Sigmoid colon (tissue), 7 donors: Measurements from ENCODE around the gene AAR2. TPM values are rescaled to one million over a fixed set of nuclear protein-coding genes. Genes with fewer than 3 reads are reported as not detected.

Source experiments
- DNase-seq: peaks from one replicate; pipeline ENCODE4 v3.0.0-alpha.2; 2019
- H3K27ac ChIP-seq, 4 donors: fragments of 200-600 bp; sonication (generic); one replicate each; pipeline ENCODE4 v1.5.1; 2016 to 2019; ENCODE audit warnings: mild to moderate bottlenecking in 1 of 4
- H3K27me3 ChIP-seq, 3 donors: fragments of 200-600 bp; sonication (generic); one replicate each; pipeline ENCODE4 v1.5.1; 2019; ENCODE audit warnings: mild to moderate bottlenecking in 1 of 3
- H3K36me3 ChIP-seq, 4 donors: fragments of 200-600 bp; sonication (generic); one replicate each; pipeline ENCODE4 v1.5.1; 2016 to 2019
- H3K4me1 ChIP-seq, 4 donors: fragments of 200-600 bp; sonication (generic); one replicate each; pipeline ENCODE4 v1.5.1; 2017 to 2019
- H3K4me3 ChIP-seq, 4 donors: fragments of 200-600 bp; sonication (generic); one replicate each; pipeline ENCODE4 v1.5.1; 2017 to 2019; ENCODE audit warnings: mild to moderate bottlenecking in 2 of 4, moderate library complexity in 1 of 4
- H3K9me3 ChIP-seq, 4 donors: fragments of 200-600 bp in 3 of 4; sonication (generic) in 3 of 4; one replicate each; pipeline versions ENCODE4 v1.5.1 to v1.6.1; 2013 to 2019
- EP300 ChIP-seq, 4 donors: sonication (generic); formaldehyde crosslinking; IDR thresholded peaks; one replicate each; pipeline ENCODE4 v1.6.1; 2017; ENCODE audit warnings: antibody characterized with exemption in 4 of 4
- POLR2A ChIP-seq, 2 donors: fragments of 450-650 bp; IDR thresholded peaks; one replicate each; pipeline ENCODE4 v1.6.1; 2016; ENCODE audit warnings: antibody characterized with exemption in 2 of 2, mild to moderate bottlenecking in 2 of 2, moderate library complexity in 2 of 2
- POLR2AphosphoS5 ChIP-seq, 4 donors: sonication (generic); formaldehyde crosslinking; IDR thresholded peaks; one replicate each; pipeline ENCODE4 v1.6.1; 2017; ENCODE audit warnings: antibody characterized with exemption in 4 of 4
- WGBS, 2 donors: extraction: QIAGEN DNeasy Blood & Tissue Kit; methylation state at CpG; one replicate each; pipeline ENCODE4 v1.1.7; 2013; 5-methylcytosine and 5-hydroxymethylcytosine counted together
- intact Hi-C: fragments of 100-400 bp; cut with DNase I; formaldehyde crosslinking; loops from one replicate; pipeline ENCODE4 v1.15.1; 2023
- polyA plus RNA-seq, 3 donors: library from polyadenylated mRNA; stranded (reverse); fragments of 200-250 nt; gene quantifications; one replicate each; pipeline ENCODE4 v1.2.3, GENCODE V29; 2013
- total RNA-seq, 4 donors: library from RNA; depleted of rRNA; stranded (reverse); fragments of >200 nt; gene quantifications; one replicate each; pipeline ENCODE4 v1.1.0, GENCODE V29; 2016
- TF ChIP-seq, protein P1 (sequence below), 4 experiments: fragments of 450-650 bp in 3 of 4; fragments of 200-600 bp in 1 of 4; IDR thresholded peaks; one replicate each; pipeline ENCODE4 v1.5.1; 2016 to 2019; ENCODE audit warnings: antibody characterized with exemption in 4 of 4, mild to moderate bottlenecking in 3 of 4, moderate library complexity in 2 of 4
- donor health status: healthy with polysubstance abuse.
- donor health status: Bipolar disorder and iron deficiency.
- donor health status: healthy.

The AAR2 gene
- total and polyA plus RNA-seq, 7 donors, result 11.4 to 39.6 (median 26.5) TPM

DNA sequence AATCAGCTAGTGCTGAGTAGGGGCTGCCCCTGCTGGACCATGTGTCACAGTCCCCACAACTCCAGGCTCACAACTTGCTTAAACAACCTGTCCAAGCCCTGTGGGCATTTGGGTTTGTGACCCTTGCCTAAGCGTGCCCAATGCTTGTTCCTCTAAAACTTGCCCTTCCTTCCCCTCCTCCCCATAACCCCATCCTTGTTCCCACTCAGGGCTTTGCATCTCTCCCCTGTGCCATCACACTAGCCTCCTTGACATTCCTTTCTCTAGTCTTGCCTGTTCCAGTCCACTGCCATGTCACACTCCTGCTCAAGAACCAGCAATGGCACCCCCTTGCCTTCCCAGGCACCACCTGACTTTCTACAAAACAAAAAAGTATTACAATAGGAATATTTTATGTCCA lies 67.6 kb downstream of the AAR2 start:
- no peak overlapping the region for H3K4me3 ChIP-seq
- H3K36me3 ChIP-seq, result no peaks in the 10 kb centered on the region
- 62 to 77% methylated on average over 1 of the region's 1 CpG for WGBS, 2 donors
- no peak for DNase-seq
- TF ChIP-seq POLR2AphosphoS5 (IDR thresholded peaks at IDR 0.05) (no peak), POLR2A (IDR thresholded peaks at IDR 0.05) (no peak), EP300 (IDR thresholded peaks at IDR 0.05) (no peak)
- TF ChIP-seq, protein P1, sequence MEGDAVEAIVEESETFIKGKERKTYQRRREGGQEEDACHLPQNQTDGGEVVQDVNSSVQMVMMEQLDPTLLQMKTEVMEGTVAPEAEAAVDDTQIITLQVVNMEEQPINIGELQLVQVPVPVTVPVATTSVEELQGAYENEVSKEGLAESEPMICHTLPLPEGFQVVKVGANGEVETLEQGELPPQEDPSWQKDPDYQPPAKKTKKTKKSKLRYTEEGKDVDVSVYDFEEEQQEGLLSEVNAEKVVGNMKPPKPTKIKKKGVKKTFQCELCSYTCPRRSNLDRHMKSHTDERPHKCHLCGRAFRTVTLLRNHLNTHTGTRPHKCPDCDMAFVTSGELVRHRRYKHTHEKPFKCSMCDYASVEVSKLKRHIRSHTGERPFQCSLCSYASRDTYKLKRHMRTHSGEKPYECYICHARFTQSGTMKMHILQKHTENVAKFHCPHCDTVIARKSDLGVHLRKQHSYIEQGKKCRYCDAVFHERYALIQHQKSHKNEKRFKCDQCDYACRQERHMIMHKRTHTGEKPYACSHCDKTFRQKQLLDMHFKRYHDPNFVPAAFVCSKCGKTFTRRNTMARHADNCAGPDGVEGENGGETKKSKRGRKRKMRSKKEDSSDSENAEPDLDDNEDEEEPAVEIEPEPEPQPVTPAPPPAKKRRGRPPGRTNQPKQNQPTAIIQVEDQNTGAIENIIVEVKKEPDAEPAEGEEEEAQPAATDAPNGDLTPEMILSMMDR (IDR thresholded peaks at IDR 0.05), result no peak
- intact Hi-C loops, result no loop called here
- peaks cover 32 to 99% (median 73%) of the 10 kb centered on the region in 3 donors for H3K27me3 ChIP-seq
- H3K9me3 ChIP-seq, result no peaks in the 10 kb centered on the region
- peaks cover 0 to 19% (median 16%) of the 10 kb centered on the region in 4 donors for H3K4me1 ChIP-seq
- no peak overlapping the region for H3K27ac ChIP-seq

DNA sequence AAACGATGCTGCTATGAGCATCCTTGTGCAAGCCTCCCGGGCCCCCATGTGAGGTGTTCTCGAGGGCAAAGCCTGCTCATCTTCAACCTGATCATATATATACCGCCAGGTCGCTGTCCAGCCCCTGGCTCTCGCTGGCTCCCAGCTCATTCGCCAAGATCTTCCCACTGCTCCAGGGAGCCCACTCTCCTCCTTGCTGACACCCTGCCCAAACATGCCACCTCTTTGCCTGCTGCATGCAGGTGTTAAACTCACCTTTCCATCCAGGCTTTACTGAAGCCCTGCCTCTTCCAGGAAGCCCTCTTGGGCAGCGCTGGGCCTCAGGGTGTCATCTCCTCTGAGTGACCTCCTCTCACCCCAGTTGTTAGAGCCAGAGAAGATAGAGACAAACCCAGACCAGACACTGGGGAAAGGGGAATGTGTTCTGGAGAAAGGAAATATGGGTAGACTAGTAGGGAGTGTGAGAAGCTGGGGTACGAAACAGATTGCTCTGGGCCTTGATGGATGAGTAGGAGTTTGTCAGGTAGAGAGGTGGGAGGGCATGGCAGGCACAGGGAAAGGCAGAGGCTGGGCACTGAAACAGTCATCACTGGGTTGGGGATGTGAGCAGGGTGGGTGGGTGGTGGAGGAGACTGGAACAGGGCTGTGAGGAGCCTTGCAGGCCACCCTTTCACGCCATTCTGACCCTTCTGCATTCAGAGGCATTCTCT lies 68.7 kb downstream of the AAR2 start:
- TF ChIP-seq POLR2AphosphoS5 (IDR thresholded peaks at IDR 0.05) (no peak), EP300 (IDR thresholded peaks at IDR 0.05) (no peak), POLR2A (IDR thresholded peaks at IDR 0.05) (no peak)
- TF ChIP-seq, protein P1 (IDR thresholded peaks at IDR 0.05), result no peak
- no peak overlapping the region for H3K27ac ChIP-seq
- peaks cover 32 to 97% (median 79%) of the 10 kb centered on the region in 3 donors for H3K27me3 ChIP-seq
- DNase-seq, result peak; percentile 29
- no peaks in the 10 kb centered on the region for H3K9me3 ChIP-seq
- WGBS, 2 donors, result 26 to 47% methylated on average over 10 of the region's 10 CpGs
- intact Hi-C loops, result no loop called here
- peaks cover 0 to 19% (median 16%) of the 10 kb centered on the region in 4 donors for H3K4me1 ChIP-seq
- H3K4me3 ChIP-seq, result no peak overlapping the region
- H3K36me3 ChIP-seq, result no peaks in the 10 kb centered on the region

DNA sequence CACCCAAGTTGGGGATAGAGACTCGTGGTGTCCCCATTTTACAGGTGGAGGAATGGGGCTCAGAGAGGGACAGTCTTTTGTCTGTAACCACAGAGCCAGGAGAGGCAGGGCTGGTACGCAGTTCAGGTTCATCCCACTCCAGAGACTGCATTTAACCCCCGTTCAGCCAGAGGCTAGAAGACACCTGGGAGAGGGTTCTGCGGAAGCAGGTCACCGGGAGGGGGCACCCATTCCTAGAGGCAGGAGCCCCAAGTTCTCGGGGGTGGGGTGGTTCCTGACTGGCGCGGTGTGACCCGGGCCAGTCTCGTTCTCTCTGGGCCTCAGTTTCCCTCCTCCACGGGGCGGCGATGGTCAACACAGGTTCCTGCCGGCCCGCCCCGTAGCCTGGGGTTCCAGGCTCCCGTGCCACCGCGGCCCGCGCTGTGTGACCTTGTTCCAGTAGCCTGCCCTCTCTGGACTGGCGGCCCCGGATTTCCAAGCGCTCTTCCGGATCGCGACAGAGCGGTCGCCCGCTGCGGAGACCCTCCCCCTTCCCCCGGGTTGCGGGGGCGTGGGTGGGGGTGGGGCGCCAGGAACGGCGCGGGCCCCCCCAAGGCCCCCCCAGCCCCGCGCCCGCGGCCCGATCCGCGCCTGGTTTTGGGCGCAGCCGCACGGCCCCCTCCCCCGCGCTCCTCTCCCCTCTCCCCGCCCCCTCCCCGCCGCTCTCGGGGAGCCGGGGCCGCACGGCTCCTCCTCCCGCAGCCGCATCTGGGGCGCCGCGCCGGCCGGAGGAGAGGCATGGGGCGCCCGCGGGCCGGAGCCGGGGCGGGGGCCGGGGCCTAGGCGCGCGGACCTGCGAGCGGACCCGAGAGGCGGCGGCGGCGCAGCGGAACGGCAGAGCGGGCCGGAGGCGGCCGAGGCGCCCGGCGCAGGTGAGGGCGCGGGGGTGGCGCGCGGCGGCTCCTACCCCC lies 69.6 kb downstream of the AAR2 start, which contains the start of gene DLGAP4:
DLGAP4 (plus strand) TSS at position 738 of the 950 bp plus-strand sequence. CDS start 125,379 bp downstream, outside the sequence.
- WGBS, 2 donors, result 3 to 4% methylated on average over 94 to 96 of the region's 96 CpGs
- no peaks in the 10 kb centered on the region for H3K9me3 ChIP-seq
- H3K27ac ChIP-seq, result no peak within 1 kb of the TSS
- TF ChIP-seq, protein P1 (IDR thresholded peaks at IDR 0.05), result no peak
- TF ChIP-seq POLR2AphosphoS5 (IDR thresholded peaks at IDR 0.05), result no peak
- no peak for TF ChIP-seq EP300 (IDR thresholded peaks at IDR 0.05)
- no peak for TF ChIP-seq POLR2A (IDR thresholded peaks at IDR 0.05)
- intact Hi-C loops, result no loop called here
- H3K27me3 ChIP-seq, result peaks cover 32 to 93% (median 71%) of the 10 kb centered on the region in 3 donors
- no peaks in the 10 kb centered on the region for H3K36me3 ChIP-seq
- H3K4me3 ChIP-seq, result peak within 1 kb of the TSS in 3 of 4 donors; percentile 19 to 40 (median 39)
- peak; percentile 45 for DNase-seq
- H3K4me1 ChIP-seq, result peaks cover 0 to 19% (median 16%) of the 10 kb centered on the region in 4 donors

Other genes with a start within 250 kb of the AAR2 start
- 10 to 100 TPM; 19.3 to 61.8 (median 21.0) TPM for gene EPB41L1, start 81.7 kb upstream of the AAR2 start, total RNA-seq
- gene EPB41L1, start 81.7 kb upstream of the AAR2 start, polyA plus RNA-seq, result 10 to 100 TPM; 14.1 to 17.6 (median 16.8) TPM
- 10 to 100 TPM; 21.0 to 60.7 (median 37.5) TPM for gene DLGAP4, start 69.9 kb downstream of the AAR2 start, total RNA-seq
- gene DLGAP4, start 69.9 kb downstream of the AAR2 start, polyA plus RNA-seq, result 10 to 100 TPM; 21.7 to 36.9 (median 23.4) TPM